GM12892 (cell line): Measurements from ENCODE around the gene HMGN4.
"Not testable (repeated sequence)": the region's sequence is repeated elsewhere in the genome, so short reads cannot be mapped to it uniquely, and the experiment has no call there.

ENCODE experiments used
- POLR2A ChIP-seq: IDR thresholded peaks from 2 replicates; pipeline ENCODE4 v1.6.1; 2011; ENCODE audit warnings: low read depth, low read length, control low read depth
- TAF1 ChIP-seq: IDR thresholded peaks from 2 replicates; pipeline ENCODE4 v1.6.1; 2011; ENCODE audit warnings: low read depth, mild to moderate bottlenecking, control low read depth, low read length, borderline replicate concordance

GRCh38 chr6:26547363-26547762, 9.2 kb downstream of the HMGN4 start:
- not testable (repeated sequence) for TF ChIP-seq POLR2A, TAF1
